ENCODE results near the gene ACP2.

The ACP2 gene

GRCh38 chr11:47248664-47249377 is at the start of gene ACP2:
ACP2 (minus strand) TSS chr11:47248814; CDS start chr11:47248789, 25 bp downstream.
- peak; percentile 87 for DNase-seq

- DNase-seq: no peak
Measured at GRCh38 chr11:47296045-47296444, 47.4 kb upstream of the ACP2 start.

- DNase-seq: no peak
Measured at GRCh38 chr11:47295385-47295784, 46.8 kb upstream of the ACP2 start.

- no peak for DNase-seq
Measured at GRCh38 chr11:47289856-47290255, 41.2 kb upstream of the ACP2 start.

- no peak for DNase-seq
Measured at GRCh38 chr11:47288066-47288465, 39.5 kb upstream of the ACP2 start.

GRCh38 chr11:47285969-47286770 is 37.6 kb upstream of the ACP2 start:
- DNase-seq: no peak

- no peak for DNase-seq
Measured at GRCh38 chr11:47284151-47284550, 35.5 kb upstream of the ACP2 start.

GRCh38 chr11:47282462-47282861 is 33.8 kb upstream of the ACP2 start:
- no peak for DNase-seq

GRCh38 chr11:47280860-47281259 is 32.2 kb upstream of the ACP2 start:
- no peak for DNase-seq

GRCh38 chr11:47280099-47280498 is 31.5 kb upstream of the ACP2 start:
- no peak for DNase-seq

- DNase-seq: no peak
Measured at GRCh38 chr11:47278769-47279168, 30.2 kb upstream of the ACP2 start.

- DNase-seq: no peak
Measured at GRCh38 chr11:47278058-47278457, 29.4 kb upstream of the ACP2 start.

GRCh38 chr11:47276923-47277322 is 28.3 kb upstream of the ACP2 start:
- no peak for DNase-seq

GRCh38 chr11:47274495-47275235 is 26.1 kb upstream of the ACP2 start:
- DNase-seq: no peak

GRCh38 chr11:47272706-47273105 is 24.1 kb upstream of the ACP2 start:
- no peak for DNase-seq

GRCh38 chr11:47271961-47272661 is 23.5 kb upstream of the ACP2 start:
- DNase-seq: no peak

GRCh38 chr11:47271328-47271727 is 22.7 kb upstream of the ACP2 start:
- DNase-seq: no peak

- DNase-seq: no peak
Measured at GRCh38 chr11:47270331-47271271, 22.0 kb upstream of the ACP2 start.

- peak; percentile 94 for DNase-seq
Measured at GRCh38 chr11:47269829-47270305, 21.3 kb upstream of the ACP2 start, which contains the start of gene MADD. MADD (plus strand) TSS chr11:47270133.

- DNase-seq: peak; percentile 87
Measured at GRCh38 chr11:47269002-47269828, 20.6 kb upstream of the ACP2 start.
